HG02571 (cell line): ENCODE measurements around the gene SPTLC2.
A peak's percentile ranks its signal among the peaks of the same experiment; 100 is the strongest.

Experiments
- ATAC-seq: cut with Tn5 transposase; IDR thresholded peaks from one replicate; pipeline ENCODE4 v1.9.1; 2021; ENCODE audit warnings: mild to moderate bottlenecking, moderate library complexity; ENCODE audit not compliant: unreplicated experiment

SPTLC2 gene

DNA sequence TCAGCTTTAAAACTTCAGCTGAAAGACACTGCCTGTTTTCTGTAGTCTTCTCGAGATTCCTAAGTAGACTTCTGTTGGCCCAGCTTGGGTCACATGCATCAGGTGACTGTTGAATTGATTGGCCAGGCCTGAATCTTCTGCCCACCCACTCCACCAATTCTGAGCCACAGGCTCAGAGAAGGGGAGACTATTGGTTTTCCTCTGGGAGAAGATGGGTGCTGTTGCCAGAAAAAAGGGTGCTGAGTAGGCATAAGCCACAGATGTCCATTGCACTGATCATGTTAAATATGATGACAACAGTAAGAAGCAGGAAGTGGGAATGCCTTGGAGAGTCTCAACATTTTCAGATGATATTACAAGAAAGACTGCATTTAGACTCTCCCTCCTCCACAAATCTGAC lies 6.8 kb upstream of the SPTLC2 start:
- no peak for ATAC-seq

DNA sequence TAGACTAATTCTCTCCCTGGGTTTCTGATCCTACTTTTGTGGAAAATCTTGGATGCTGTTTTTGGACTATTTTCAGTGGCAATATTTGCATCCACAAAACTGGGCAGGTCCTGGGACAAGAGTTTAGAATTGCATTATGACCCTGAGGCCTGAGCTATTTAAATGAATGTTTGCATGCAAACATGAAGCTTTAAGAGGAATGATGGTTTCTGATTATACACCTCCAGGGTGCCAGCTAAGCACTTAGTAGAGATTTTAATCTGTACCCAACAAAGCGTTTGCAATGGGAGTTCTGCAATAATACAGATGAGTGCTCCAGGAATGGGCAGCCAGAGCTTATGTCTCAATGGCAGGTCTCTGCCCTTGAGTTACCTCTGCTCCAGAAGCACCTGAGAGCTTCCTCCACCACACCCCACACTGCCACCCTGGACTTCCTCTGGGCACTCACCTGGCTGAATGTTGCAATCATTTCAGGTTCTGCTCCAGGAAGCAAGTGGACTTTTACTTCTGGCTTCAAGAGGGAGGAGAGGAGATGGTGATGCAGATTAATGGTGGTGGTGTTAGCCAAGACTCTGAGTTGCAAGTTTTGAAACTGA lies 6.0 kb upstream of the SPTLC2 start:
- no peak for ATAC-seq

DNA sequence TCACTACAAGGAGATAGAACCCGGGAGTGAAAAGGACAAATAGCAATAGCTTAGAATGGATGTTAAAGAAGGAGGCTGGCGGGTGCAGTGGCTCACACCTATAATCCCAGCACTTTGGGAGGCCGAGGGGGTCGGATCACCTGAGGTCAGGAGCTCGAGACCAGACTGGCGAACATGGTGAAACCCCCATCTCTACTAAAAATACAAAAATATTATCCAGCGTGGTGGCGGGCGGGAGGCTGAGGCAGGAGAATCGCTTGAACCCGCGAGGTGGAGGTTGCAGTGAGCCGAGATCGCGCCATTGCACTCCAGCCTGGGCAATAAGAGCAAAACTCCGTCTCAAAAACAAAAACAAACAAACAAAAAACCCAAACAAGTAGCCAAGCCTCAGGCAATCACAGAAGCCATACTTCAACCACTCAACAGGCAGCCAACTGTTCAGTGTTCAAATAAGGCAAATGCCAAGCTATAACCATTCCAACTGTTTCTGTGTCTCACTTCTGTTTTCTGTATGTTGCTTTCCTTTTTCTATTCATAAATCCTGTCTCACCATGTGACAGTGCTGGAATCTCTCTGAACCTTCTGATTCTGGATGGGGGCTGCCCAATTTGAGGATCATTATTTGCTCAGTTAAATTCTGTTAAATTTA lies 3.9 kb upstream of the SPTLC2 start:
- ATAC-seq: no peak

DNA sequence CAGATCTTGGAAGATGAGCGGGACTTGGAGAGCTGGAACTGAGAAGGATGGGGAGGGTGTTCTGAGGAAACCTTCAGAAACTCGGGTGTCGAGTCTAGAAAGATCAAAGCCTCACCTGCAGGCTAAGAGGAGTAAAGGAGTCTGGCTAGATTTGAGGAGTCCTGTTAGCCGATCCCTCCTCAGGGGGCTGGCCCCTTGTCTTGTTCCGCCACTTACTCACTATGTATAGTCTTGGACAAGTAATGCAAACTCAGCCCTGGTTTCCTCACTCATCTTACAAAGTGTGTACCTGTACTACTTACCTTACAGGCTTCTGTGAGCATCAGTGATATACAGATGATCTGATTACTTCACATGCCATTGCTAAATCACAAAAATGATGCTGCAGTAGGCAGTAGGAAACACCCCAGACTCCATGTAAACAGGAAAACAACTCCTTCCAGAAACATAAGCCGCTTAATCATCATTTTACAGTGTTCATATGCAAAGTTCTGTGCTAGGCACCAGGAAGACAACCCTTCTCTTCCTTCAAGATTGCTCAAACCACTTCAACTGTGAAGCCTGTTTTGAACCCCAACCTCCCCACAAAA lies 2.0 kb upstream of the SPTLC2 start:
- ATAC-seq: no peak

DNA sequence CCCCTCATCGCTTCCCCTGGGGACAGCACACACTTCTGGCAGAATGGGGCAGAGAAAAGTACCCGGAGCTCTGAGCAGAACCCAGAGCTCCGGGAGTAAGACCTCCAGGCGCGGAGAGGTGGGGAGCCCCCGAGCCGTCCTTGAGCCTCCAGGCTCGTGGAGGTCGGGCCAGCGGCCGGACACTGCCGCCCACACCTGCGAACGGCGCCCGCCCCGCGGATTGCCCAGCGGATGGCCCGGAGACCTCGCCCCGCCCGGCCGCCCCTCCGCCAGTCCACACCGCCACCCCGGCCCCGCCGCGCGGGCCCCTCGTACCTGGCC lies 344 bp downstream of the SPTLC2 start:
- ATAC-seq: peak; percentile 16

DNA sequence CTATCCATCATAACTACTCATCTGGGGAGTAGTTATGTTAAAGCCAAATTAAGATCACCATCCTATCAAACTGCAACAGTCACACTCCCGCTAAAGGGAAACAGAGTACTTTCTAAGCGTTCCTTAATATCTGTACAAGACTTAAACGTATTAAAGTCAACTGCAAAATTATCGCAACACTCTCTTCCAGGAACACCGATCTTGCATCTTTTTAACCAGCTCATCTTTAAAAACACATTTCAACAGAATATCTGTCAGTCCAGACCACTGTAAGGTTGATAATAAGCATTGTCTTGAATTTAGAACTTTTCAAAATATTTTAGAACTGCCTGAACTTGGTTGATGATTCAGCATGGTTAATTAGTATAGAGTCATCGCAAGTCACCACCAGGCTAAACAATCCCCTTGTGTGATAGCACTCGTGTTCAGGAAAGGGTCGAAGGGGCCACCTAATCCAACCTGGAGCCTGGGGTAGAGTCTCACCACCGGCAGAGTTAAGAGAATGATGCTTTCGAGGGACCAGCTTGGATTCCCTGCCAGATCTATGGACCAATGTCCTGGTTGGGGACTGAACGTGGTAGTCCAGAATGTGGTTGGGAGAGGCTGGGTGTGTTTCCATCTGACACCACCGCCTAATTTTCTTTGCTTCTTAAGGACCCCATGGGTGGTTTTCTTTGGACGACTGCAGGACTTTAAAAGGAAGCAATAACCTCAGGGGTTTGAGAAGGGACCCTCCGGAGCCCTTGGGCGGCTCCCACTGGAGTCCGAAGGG lies 890 bp downstream of the SPTLC2 start:
- ATAC-seq: no peak

DNA sequence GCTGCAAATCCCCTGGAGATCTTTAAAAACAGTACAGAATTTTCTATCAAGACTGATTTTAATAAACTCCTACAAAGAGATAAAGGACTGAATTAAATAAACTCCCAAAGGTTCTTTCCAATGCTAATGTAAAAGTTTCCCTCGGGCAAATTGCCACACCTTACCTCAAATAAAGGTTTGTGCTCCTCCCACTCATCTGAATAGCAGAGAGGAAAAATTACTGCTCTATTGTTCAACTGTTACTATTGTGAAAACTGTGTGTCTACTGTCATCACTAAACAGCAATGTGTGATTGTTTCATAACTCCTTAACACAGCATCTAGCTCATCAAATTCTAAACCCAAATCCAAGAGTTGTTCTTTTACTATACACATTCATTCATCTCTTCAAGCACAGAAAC lies 3.2 kb downstream of the SPTLC2 start:
- ATAC-seq: no peak

DNA sequence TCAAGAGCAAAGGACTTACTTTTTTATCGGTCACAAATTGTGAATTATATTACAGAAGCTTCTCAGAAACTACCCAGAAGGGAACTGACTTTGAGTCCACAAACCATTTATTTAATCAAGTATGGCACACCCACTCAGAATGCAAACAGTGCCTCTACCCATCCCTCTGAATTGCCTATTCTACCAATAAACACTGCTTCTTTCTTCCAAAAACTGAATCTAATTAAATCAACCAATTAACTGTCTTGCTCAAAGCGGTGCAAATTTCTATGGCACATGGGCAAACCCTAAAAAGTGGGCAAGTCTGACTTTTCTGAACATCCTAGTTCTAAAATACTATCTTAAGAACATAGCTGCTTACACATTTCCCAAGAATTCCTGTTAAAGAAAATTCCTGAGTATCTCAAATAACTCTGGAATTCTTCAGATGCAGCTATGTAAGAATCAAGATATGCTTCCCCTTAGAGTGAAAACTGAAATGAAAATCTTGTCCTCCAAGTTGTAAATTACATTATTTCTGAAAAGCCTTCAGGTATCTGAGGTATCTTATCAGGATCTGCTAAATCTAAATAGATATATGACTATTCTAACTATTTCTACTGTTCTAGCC lies 4.3 kb downstream of the SPTLC2 start:
- no peak for ATAC-seq

DNA sequence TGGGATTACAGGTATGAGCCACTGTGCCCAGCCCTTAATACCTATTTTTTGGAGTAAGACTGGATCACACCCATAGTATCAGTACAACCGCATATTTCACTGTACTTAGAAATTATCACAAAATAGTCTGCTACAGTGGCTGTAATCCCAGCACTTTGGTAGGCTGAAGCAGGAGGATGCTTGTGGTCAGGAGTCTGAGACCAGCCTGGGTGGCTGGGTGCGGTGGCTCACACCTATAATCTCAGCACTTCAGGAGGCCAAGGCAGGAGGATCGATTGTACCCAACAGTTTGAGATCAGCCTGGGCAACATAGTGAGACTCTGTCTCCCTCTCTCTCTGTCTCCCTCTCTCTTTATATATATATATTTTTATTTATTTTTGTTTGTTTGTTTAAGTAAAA lies 5.9 kb downstream of the SPTLC2 start:
- no peak for ATAC-seq

DNA sequence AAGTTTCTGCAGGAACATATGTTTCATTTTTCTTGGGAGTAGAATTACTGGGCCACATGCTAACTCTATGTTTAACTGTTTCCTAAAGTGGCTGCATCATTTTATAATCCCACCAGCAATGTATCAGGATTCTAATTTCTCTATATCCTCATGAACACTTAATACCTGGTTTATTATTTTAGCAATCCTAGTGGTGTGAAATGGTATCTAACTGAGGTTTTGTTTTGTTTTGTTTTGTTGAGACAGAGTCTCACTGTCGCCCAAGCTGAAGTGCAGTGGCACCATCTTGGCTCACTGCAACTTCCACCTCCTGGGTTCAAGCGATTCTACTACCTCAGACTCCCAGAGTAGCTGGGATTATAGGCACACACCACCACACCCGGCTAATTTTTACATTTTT lies 6.5 kb downstream of the SPTLC2 start:
- no peak for ATAC-seq

DNA sequence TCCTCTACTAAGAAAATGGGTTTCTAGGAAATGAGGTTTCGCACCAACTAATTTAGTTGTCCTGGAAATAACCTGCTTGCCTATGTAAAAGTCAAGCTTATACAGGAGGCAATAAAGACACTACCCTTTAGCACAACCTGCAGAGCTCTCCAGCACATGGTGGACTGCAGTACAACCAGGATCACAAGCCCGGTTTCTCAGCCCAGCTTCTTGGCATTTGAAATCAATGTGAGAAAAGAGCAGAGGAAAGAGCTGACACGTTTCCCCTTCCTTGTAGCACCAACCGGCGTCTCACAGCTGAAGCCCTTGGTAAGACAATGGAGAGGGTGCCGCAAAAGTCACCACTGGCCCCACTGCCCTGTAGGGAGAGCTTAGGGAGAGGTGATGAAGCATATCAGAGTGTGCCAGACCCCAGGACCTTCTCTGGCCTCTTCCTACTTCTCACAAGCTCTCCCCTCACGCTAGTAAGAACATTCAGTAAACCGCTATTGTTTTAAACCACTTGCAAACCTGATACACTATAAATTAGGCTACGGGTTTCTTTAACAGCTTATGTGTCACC lies 8.6 kb downstream of the SPTLC2 start:
- no peak for ATAC-seq

DNA sequence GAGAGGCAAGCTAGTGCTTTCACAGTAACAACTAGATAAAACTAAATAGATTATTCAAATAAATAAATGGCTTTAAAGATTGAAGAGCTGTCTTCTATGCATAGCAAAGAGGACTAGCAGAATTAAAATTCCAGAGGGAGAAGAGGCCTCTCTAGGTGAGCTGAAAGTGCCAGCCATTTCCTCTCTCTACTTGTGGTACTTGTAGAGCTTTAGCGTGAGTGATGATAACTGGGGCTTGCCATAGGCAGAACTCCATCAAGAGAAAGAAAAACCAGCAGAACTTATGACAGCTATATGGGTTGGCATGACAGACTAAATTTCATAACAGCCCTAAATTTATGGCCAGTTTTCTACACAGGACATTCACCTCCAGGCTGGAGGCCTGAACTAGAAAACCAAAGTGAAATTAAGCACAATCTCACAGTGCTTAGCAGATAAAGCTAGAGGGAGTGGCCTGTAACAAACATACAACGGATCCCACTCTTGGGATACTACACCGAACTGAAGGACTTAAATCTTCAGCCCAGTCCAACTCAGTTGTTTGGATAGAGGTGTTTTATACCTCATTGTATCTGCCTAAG lies 11.0 kb downstream of the SPTLC2 start:
- ATAC-seq: no peak

DNA sequence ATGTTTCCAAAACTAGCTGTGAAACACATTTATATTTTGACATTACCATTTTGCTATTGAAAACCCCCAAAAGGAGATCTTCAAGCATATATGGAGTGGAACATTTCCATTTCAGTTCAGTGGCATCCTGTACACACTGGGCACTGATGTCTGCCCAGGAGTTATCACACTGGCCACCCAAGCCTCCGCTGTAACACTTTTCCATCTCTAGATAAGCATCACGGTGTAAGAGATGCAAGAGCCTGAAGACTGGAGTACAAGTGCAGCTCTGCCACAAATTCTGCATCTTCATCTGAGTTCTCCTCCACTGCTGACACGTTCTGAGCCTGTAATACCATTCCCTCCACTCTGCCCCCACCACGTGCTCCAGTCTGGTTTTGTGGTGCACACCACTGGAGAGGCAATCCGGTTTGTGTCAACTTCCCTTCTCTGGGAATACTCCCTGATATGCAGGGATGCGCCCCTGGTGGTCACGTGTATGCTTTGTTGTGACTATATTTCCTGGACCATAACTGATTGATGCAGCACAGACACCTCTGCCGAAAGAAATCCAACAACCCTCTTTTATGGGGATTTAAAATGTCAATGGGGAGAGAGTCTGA lies 12.7 kb downstream of the SPTLC2 start:
- no peak for ATAC-seq

DNA sequence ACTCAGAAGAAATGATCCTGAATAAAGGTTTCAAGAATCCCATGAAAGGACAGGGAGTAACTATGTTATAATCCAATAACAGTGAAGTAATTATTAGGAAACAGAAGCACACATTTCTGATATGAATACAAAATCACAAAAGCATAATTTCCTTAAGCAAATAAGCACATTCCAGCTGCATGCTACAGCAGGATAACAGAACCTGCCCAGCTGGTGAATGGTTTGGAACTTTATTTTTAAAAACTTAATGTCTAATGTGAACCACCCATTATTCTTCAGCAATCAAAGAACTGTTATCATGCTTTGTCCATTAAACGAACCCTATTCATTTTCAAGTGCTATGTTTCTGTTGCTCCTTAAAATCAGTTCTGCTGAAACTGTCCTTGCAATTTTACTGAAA lies 13.4 kb downstream of the SPTLC2 start:
- ATAC-seq: no peak

DNA sequence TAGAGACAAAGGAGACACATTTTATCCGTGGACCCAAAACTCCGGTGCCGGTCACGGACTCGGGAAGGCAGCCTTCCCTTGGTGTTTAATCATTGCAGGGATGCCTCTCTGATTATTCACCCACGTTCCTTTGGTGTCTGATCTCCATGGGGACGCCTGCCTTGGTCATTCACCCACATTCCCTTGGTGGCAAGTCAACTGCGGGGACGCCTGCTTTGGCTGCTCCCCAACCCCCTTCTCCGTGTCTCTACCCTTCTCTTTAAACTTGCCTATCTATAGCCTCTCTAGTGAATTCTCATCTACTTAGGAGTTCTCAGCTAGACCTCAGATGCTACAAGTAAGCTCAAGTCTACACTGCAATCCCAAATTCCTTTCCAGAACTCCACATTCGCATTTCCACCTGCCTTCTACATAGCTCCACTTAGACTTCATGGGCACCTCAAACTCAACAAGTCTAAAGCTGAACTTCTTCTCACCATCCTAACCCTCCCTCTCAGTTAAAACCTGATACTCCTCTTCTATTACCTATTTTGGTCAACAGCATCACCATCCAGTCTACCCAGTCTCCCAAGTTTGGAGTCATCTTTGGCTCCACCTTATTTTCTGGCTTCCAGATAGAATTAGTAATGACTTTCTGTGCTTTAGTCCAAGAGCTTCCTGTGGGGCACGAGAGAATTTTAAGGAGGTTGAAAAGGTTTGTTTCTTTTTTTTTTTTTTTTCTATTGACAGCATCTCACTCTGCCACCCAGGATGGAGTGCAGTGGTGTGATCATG lies 14.4 kb downstream of the SPTLC2 start:
- ATAC-seq: no peak

DNA sequence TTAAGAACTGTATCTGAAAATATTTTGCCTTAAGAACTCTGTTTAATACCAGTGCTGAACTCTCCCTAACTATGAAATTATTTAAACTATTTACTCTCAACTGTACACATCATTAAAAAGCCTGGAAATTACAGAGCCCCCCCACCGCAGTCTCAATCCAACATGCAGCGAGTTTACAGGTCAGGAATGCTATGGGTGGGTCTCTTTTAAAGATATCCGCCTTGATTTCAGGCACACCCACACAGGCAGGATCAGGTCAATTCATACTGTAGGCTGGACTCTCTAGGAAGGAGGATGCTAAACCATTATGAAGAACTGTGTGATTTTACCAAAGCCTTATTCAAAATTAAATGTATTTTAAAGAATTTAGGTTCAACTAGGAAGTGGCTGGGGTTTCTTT lies 16.5 kb downstream of the SPTLC2 start:
- no peak for ATAC-seq

DNA sequence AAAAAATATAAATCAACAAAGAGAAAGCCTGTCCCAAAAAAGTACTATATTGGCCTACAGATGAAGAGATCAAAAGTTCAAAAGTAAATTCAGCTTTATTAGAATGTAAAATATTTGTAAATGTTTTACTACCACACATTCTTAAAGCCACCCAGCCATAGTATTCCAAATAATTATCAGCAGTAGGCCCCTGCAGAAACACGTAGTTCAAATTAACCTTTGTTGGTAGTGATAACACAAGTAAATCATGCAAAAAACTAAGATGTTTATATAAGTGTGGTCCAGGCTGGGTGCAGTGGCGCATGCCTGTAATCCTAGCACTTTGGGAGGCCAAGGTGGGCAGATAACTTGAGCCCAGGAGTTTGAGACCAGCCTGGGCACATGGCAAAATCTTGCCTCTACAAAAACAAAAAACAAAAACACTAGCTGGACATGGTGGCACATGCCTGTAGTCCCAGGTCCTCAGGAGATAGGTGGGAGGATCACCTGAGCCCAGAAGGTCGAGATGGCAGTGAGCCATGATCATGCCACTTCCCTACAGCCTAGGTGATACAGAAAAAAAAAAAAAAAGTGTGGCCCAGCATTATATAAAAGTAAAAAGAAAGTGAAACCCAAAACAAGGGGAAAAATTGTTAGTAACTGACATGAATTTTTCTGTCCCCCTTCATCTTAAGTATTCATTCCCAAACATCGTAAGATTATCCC lies 17.9 kb downstream of the SPTLC2 start:
- ATAC-seq: no peak

DNA sequence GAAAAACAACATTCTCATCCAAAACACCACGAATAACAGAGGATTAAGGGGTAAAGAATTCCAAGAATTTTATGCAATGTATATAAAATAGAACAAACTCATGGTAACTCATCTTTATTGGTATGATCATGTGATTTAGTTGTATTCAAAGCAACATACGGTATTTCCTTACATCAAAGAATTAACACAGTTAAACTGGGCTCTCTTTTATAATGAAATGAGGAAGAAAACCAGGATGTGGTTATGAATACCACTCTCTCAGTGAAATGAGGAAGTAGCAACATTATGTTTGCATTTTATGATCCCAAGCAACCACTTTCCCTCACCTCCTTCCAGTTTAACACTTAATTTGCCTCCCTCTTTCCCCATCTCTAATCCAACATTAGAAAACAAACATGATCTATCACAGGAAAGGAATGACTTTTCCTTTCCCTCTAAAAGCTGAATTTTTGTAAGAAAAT lies 22.9 kb downstream of the SPTLC2 start:
- ATAC-seq: no peak

DNA sequence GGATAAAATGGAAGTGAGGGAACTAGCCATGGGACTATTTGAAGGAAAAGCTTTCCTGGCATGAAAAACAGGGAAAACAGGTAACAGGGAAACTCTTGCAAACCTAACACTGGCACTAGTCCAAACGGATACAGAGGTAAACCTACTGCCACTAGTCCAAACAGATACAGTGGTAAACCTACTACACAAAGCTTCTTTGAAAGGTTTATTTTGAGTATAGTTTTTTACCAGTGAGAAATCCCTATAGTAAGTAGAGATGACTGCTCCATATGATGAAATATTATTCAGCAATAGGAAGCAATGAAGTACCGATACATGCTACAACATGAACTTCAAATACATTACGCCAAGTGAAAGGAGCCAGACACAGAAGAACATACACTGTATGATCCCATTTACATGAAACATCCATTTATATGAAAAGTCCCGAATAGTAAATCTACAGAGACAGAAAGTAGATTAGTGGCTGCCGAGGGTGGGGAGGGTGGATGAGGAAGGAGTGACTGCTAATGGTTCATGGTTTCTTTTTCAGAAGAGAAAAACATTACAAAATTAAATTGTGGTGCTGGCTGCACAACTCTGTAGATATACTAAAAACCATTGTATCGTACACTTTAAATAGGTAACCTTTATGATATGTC lies 25.5 kb downstream of the SPTLC2 start:
- ATAC-seq: no peak
